SK-N-SH (cell line): Measurements from ENCODE around the gene DFFB. TPM values are rescaled to one million over a fixed set of nuclear protein-coding genes. Genes with fewer than 3 reads are reported as not detected.

ENCODE experiments used
- CTCF ChIA-PET: fragments of 300-600, 350-600 bp; formaldehyde crosslinking; extraction: SDS; loops from one replicate; lab custom pipeline; 2021; lab: Yijun Ruan, JAX
- POLR2A ChIA-PET: fragments of 350-600 bp; sonication (Branson Sonifier 250); formaldehyde crosslinking; extraction: SDS; loops from one replicate; lab custom pipeline; 2020; ENCODE audit warnings: antibody characterized with exemption, inconsistent platforms; lab: Yijun Ruan, JAX
- DNase-seq: peaks from one replicate; pipeline ENCODE4 v3.0.0; 2012
- H2AFZ ChIP-seq: fragments of 200-600 bp; sonication (generic); 2 replicates; pipeline ENCODE4 v1.8.1; 2016; ENCODE audit warnings: antibody characterized with exemption, mild to moderate bottlenecking, low read depth
- H3F3A ChIP-seq: fragments of 200-600 bp; sonication (generic); replicated peaks from 2 replicates; pipeline ENCODE3; 2016; ENCODE audit warnings: antibody characterized with exemption, mild to moderate bottlenecking; ENCODE audit not compliant: insufficient read depth
- H3K27ac ChIP-seq, 2 experiments: fragments of 200-500 bp in 1 of 2; fragments of 200-600 bp in 1 of 2; sonication (Bioruptor generic) in 1 of 2; sonication (generic), shearing (Covaris generic) in 1 of 2; 2 replicates each; pipeline versions ENCODE4 v1.5.1 to v1.6.1; 2014 to 2016; ENCODE audit warnings: low read depth in 2 of 2, inconsistent platforms in 1 of 2, low read length in 1 of 2, mild to moderate bottlenecking in 1 of 2, mixed read lengths in 1 of 2
- H3K27me3 ChIP-seq: fragments of 200-600 bp; sonication (generic), shearing (Covaris generic); 2 replicates; pipeline ENCODE4 v1.6.1; 2016; ENCODE audit warnings: mixed run types; ENCODE audit not compliant: insufficient read depth
- H3K36me3 ChIP-seq, 2 experiments: fragments of 200-500 bp in 1 of 2; fragments of 200-600 bp in 1 of 2; sonication (Bioruptor generic) in 1 of 2; sonication (generic) in 1 of 2; replicated peaks in 1 of 2; 2 replicates each; pipeline versions ENCODE3 to v1.5.1; 2014 to 2016; ENCODE audit warnings: low read length in 1 of 2, mild to moderate bottlenecking in 1 of 2; ENCODE audit not compliant: insufficient read depth in 2 of 2, control insufficient read depth in 1 of 2
- H3K4me1 ChIP-seq, 2 experiments: fragments of 200-500 bp in 1 of 2; fragments of 200-600 bp in 1 of 2; sonication (Bioruptor generic) in 1 of 2; sonication (generic), shearing (Covaris generic) in 1 of 2; 2 replicates each; pipeline versions ENCODE4 v1.5.1 to v1.6.1; 2014 to 2016; ENCODE audit warnings: low read depth in 1 of 2, low read length in 1 of 2, mixed run types in 1 of 2; ENCODE audit not compliant: insufficient read depth in 2 of 2, control insufficient read depth in 1 of 2
- H3K4me2 ChIP-seq: fragments of 200-600 bp; sonication (generic), shearing (Covaris generic); 2 replicates; pipeline ENCODE4 v1.6.1; 2017; ENCODE audit warnings: mixed run types
- H3K4me3 ChIP-seq, 2 experiments: fragments of 200-500 bp in 1 of 2; fragments of 200-600 bp in 1 of 2; sonication (Bioruptor generic) in 1 of 2; sonication (generic), shearing (Covaris generic) in 1 of 2; 2 replicates each; pipeline versions ENCODE4 v1.5.1 to v1.8.1; 2014 to 2016; ENCODE audit warnings: low read depth in 2 of 2, inconsistent platforms in 1 of 2, low read length in 1 of 2, mild to moderate bottlenecking in 1 of 2, mixed read lengths in 1 of 2, moderate library complexity in 1 of 2
- H3K79me2 ChIP-seq: fragments of 200-600 bp; sonication (generic); 2 replicates; pipeline ENCODE4 v1.8.1; 2017; ENCODE audit warnings: mild to moderate bottlenecking; ENCODE audit not compliant: insufficient read depth
- H3K9ac ChIP-seq: fragments of 200-600 bp; sonication (generic); 2 replicates; pipeline ENCODE4 v1.6.1; 2017; ENCODE audit warnings: mixed run types
- H3K9me2 ChIP-seq: fragments of 200-600 bp; sonication (generic); 2 replicates; pipeline ENCODE4 v1.6.1; 2017; ENCODE audit warnings: mixed run types
- H3K9me3 ChIP-seq: fragments of 200-600 bp; sonication (generic); 2 replicates; pipeline ENCODE4 v1.6.1; 2017; ENCODE audit warnings: mixed run types, mild to moderate bottlenecking, moderate library complexity
- H4K20me1 ChIP-seq: fragments of 200-600 bp; sonication (generic); 2 replicates; pipeline ENCODE4 v1.6.1; 2017; ENCODE audit warnings: mild to moderate bottlenecking, mixed run types; ENCODE audit not compliant: insufficient read depth
- CHD2 ChIP-seq: fragments of 150-350 bp; IDR thresholded peaks from 2 replicates; pipeline ENCODE4 v1.6.1; 2018; ENCODE audit warnings: low read length; ENCODE audit not compliant: partially characterized antibody
- CTCF ChIP-seq: fragments of 200-600 bp; sonication (generic); IDR thresholded peaks from 2 replicates; pipeline ENCODE4 v1.6.1; 2017; ENCODE audit warnings: antibody characterized with exemption, mild to moderate bottlenecking, moderate library complexity
- ELF1 ChIP-seq: IDR thresholded peaks from 2 replicates; pipeline ENCODE4 v1.4.0; 2012
- EZH2phosphoT487 ChIP-seq: fragments of 200-600 bp; sonication (generic); IDR thresholded peaks from 2 replicates; pipeline ENCODE4 v1.6.1; 2017; ENCODE audit warnings: low read depth, mixed run types, mild to moderate bottlenecking, antibody characterized with exemption, moderate library complexity, borderline replicate concordance
- GATA2 ChIP-seq: sonication (generic); formaldehyde crosslinking; IDR thresholded peaks from 2 replicates; pipeline ENCODE4 v1.5.0; 2020; ENCODE audit warnings: mild to moderate bottlenecking, missing genetic modification reagents
- JUND ChIP-seq: IDR thresholded peaks from 2 replicates; pipeline ENCODE4 v1.4.0; 2012
- MEF2A ChIP-seq: IDR thresholded peaks from 2 replicates; pipeline ENCODE4 v1.4.0; 2012; ENCODE audit warnings: low read depth, borderline replicate concordance
- NFIC ChIP-seq: IDR thresholded peaks from 2 replicates; pipeline ENCODE4 v1.4.0; 2012; ENCODE audit warnings: borderline replicate concordance
- NRF1 ChIP-seq: IDR thresholded peaks from 2 replicates; pipeline ENCODE4 v1.6.1; 2012; ENCODE audit warnings: low read depth, mild to moderate bottlenecking, low read length
- RAD21 ChIP-seq: IDR thresholded peaks from 2 replicates; pipeline ENCODE4 v1.6.1; 2012; ENCODE audit warnings: mild to moderate bottlenecking, low read length
- RCOR1 ChIP-seq: fragments of 150-350 bp; IDR thresholded peaks from 2 replicates; pipeline ENCODE4 v1.6.1; 2017; ENCODE audit warnings: antibody characterized with exemption, low read length
- RFX5 ChIP-seq: IDR thresholded peaks from 2 replicates; pipeline ENCODE4 v1.6.1; 2012; ENCODE audit warnings: mild to moderate bottlenecking, improper control_type of control experiment, low read length
- SMC3 ChIP-seq: IDR thresholded peaks from 2 replicates; pipeline ENCODE4 v1.6.1; 2012; ENCODE audit warnings: low read depth, low read length, improper control_type of control experiment
- TAF1 ChIP-seq: IDR thresholded peaks from 2 replicates; pipeline ENCODE4 v1.6.1; 2012; ENCODE audit warnings: low read depth, mild to moderate bottlenecking, low read length, moderate library complexity, borderline replicate concordance
- TCF12 ChIP-seq: IDR thresholded peaks from 2 replicates; pipeline ENCODE4 v1.4.0; 2012
- YY1 ChIP-seq: IDR thresholded peaks from 2 replicates; pipeline ENCODE4 v1.4.0; 2012; ENCODE audit warnings: low read depth, mild to moderate bottlenecking
- ZBTB33 ChIP-seq: IDR thresholded peaks from 2 replicates; pipeline ENCODE4 v1.4.0; 2012; ENCODE audit warnings: low read depth, borderline replicate concordance
- WGBS: methylation state at CpG from one replicate; pipeline ENCODE4 v1.1.6; 2017; ENCODE audit warnings: low lambda C conversion rate; 5-methylcytosine and 5-hydroxymethylcytosine counted together
- polyA plus RNA-seq, 3 experiments: library from polyadenylated mRNA; depleted of rRNA; stranded (reverse); fragments of >200 nt; gene quantifications; 2 replicates each; pipeline ENCODE4 v1.2.3, GENCODE V29; 2012
- TF ChIP-seq, protein P1 (sequence below): IDR thresholded peaks from 2 replicates; pipeline ENCODE4 v1.4.0; 2012; ENCODE audit warnings: low read depth, borderline replicate concordance

Gene DFFB
- polyA plus RNA-seq, 1 of the 3 experiments (the other 2 are of a cell fraction) = 8.2 TPM

DNA sequence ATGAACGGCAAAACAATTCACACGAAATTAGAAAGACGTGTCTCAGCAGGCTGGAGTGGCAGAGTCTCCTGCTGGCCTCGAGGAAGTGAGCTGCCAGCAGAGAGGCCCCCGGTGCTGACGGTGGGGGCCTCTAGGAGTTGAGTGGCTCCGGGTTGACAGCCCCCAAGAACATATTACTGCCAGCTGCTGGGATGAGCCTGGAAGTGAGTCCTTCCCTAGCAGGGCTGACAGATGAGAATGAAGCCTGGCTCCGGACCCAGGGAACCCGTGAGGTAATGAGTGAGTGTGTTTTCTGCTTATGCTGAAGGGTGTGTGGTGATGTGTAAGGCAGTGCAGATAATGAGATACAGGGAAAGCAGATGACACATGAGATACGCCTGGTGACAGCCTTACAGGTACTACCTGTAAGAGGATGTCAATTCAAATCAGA, 37.5 kb upstream of the DFFB start:
- Histone ChIP-seq H3K79me2 (no peaks in the 10 kb centered on the region), H3K4me1 (peaks cover 0 to 43% of the 10 kb centered on the region in 2 experiments; a peak in 2 of 4 replicates), H3K36me3 (peaks cover 0 to 35% of the 10 kb centered on the region in 2 experiments), H3F3A (no peaks in the 10 kb centered on the region), H4K20me1 (no peaks in the 10 kb centered on the region), H3K27ac (peak overlapping the region in 1 of 2 experiments; percentile 99; a peak in 2 of 4 replicates), H3K4me3 (no peak overlapping the region), H3K27me3 (no peaks in the 10 kb centered on the region), H3K4me2 (no peak overlapping the region), H2AFZ (no peak overlapping the region), H3K9me2 (no peaks in the 10 kb centered on the region), H3K9me3 (no peaks in the 10 kb centered on the region), H3K9ac (no peak overlapping the region)
- CTCF ChIA-PET = no interaction called here
- WGBS = 78% methylated on average over 9 of the region's 10 CpGs
- no peak for DNase-seq
- peak; percentile 12; the same call in 1 of the 2 replicates for TF ChIP-seq GATA2 (CRISPR knock-in tag)
- TF ChIP-seq, protein P1, sequence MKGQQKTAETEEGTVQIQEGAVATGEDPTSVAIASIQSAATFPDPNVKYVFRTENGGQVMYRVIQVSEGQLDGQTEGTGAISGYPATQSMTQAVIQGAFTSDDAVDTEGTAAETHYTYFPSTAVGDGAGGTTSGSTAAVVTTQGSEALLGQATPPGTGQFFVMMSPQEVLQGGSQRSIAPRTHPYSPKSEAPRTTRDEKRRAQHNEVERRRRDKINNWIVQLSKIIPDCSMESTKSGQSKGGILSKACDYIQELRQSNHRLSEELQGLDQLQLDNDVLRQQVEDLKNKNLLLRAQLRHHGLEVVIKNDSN = no peak
- POLR2A ChIA-PET = no interaction called here

DNA sequence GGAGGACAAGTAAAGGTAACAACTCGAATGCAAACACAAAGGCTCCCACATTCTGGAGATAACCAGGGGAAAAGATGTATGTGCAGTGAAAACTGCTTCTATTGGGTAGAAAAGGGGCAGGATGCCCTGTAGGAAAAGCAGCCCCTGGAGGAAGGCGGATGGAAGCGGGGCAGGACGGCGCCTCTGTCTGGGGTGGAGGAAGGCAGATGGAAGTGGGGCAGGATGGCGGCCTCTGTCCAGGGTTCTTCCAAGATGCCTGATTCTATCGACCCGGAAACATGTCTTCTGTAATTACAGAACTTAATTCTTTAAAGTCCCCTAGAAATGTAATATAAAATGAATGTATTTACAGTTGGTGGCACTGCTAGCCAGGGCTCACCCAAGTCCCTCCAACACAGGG, 37.0 kb upstream of the DFFB start:
- H3K9ac ChIP-seq = no peak overlapping the region
- H4K20me1 ChIP-seq = no peaks in the 10 kb centered on the region
- no peaks in the 10 kb centered on the region for H3K9me2 ChIP-seq
- TF ChIP-seq JUND (no peak), TAF1 (no peak), CHD2 (no peak)
- no peak overlapping the region for H2AFZ ChIP-seq
- H3K27ac ChIP-seq = peak overlapping the region in 1 of 2 experiments; percentile 99; a peak in 2 of 4 replicates
- ChIA-PET CTCF (interaction anchor here (0.9 kb wide), 1 partner anchor 79 kb away, joined by 3 read pairs; no protein-coding TSS in a partner anchor), POLR2A (interaction anchor here (1.5 kb wide), 1 partner anchor 45 kb away, joined by 7 read pairs; no protein-coding TSS in a partner anchor)
- no peaks in the 10 kb centered on the region for H3K27me3 ChIP-seq
- DNase-seq = no peak
- H3K4me2 ChIP-seq = no peak overlapping the region
- H3K79me2 ChIP-seq = no peaks in the 10 kb centered on the region
- peaks cover 0 to 43% of the 10 kb centered on the region in 2 experiments; a peak in 2 of 4 replicates for H3K4me1 ChIP-seq
- no peak overlapping the region for H3K4me3 ChIP-seq
- no peaks in the 10 kb centered on the region for H3F3A ChIP-seq
- WGBS = 95% methylated on average over 8 of the region's 8 CpGs
- H3K36me3 ChIP-seq = peaks cover 0 to 36% of the 10 kb centered on the region in 2 experiments
- H3K9me3 ChIP-seq = no peaks in the 10 kb centered on the region

GRCh38 chr1:3821004-3821403, 36.3 kb upstream of the DFFB start:
- H3K27me3 ChIP-seq = no peaks in the 10 kb centered on the region
- ChIA-PET CTCF (interaction anchor here (0.7 to 3.1 kb wide), 7 partner anchors 18 to 676 kb away, joined by 3 to 10 read pairs (median 3); no protein-coding TSS in a partner anchor), POLR2A (interaction anchor here (0.6 to 1.5 kb wide), 2 partner anchors 46 to 193 kb away, joined by 3 to 7 read pairs; no protein-coding TSS in a partner anchor)
- TF ChIP-seq TAF1 (no peak), NFIC (no peak), RAD21 (no peak), CTCF (no peak), RCOR1 (0 out of 2 replicates have a peak, but pooled peaks have one; percentile 39), ELF1 (no peak), ZBTB33 (no peak), YY1 (no peak), MEF2A (no peak), SMC3 (no peak; the same call in 1 of the 2 replicates), NRF1 (peak; percentile 73; the same call in 1 of the 2 replicates), RFX5 (peak; percentile 92), GATA2 (CRISPR knock-in tag) (peak; percentile 45; the same call in 1 of the 2 replicates), TCF12 (0 out of 2 replicates have a peak, but pooled peaks have one; percentile 10), EZH2phosphoT487 (no peak)
- no peaks in the 10 kb centered on the region for H3K9me3 ChIP-seq
- peaks cover 0 to 43% of the 10 kb centered on the region in 2 experiments; a peak in 2 of 4 replicates for H3K4me1 ChIP-seq
- 61% methylated on average over 5 of the region's 6 CpGs for WGBS
- no peaks in the 10 kb centered on the region for H3K79me2 ChIP-seq
- H3F3A ChIP-seq = no peaks in the 10 kb centered on the region
- no peak overlapping the region for H3K9ac ChIP-seq
- no peak overlapping the region for H2AFZ ChIP-seq
- peaks cover 0 to 43% of the 10 kb centered on the region in 2 experiments for H3K36me3 ChIP-seq
- peak; percentile 95 for DNase-seq
- no peak overlapping the region for H3K4me3 ChIP-seq
- H3K4me2 ChIP-seq = no peak overlapping the region
- peak overlapping the region in 1 of 2 experiments; percentile 99; a peak in 2 of 4 replicates for H3K27ac ChIP-seq
- H4K20me1 ChIP-seq = no peaks in the 10 kb centered on the region
- H3K9me2 ChIP-seq = no peaks in the 10 kb centered on the region
